Hepatocyte (in vitro differentiated cells): ENCODE results near the gene CEP170B. TPM values are rescaled to one million over a fixed set of nuclear protein-coding genes. Genes with fewer than 3 reads are reported as not detected.
A peak's percentile ranks its signal among the peaks of the same experiment; 100 is the strongest.

Experiments used
- DNase-seq: peaks from one replicate; pipeline ENCODE4 v3.0.0-alpha.2; 2016; ENCODE audit warnings: low spot score
- H2AFZ ChIP-seq: fragments of 200-600 bp; sonication (generic); 2 replicates; pipeline ENCODE4 v1.6.0; 2016; ENCODE audit warnings: antibody characterized with exemption, mild to moderate bottlenecking
- H3K27ac ChIP-seq: fragments of 200-600 bp; sonication (generic); 2 replicates; pipeline ENCODE4 v1.5.1; 2016; ENCODE audit warnings: mild to moderate bottlenecking
- H3K27me3 ChIP-seq: fragments of 200-600 bp; sonication (generic); 2 replicates; pipeline ENCODE4 v1.6.1; 2016
- H3K36me3 ChIP-seq: fragments of 200-600 bp; sonication (generic); replicated peaks from 2 replicates; pipeline ENCODE4 v1.5.1; 2016; ENCODE audit warnings: low read depth; ENCODE audit not compliant: insufficient read depth
- H3K4me1 ChIP-seq: fragments of 200-600 bp; sonication (generic); 2 replicates; pipeline ENCODE4 v1.5.1; 2016; ENCODE audit warnings: mild to moderate bottlenecking, moderate library complexity; ENCODE audit not compliant: insufficient read depth
- H3K4me2 ChIP-seq: fragments of 200-600 bp; sonication (generic); 2 replicates; pipeline ENCODE4 v1.6.0; 2016
- H3K4me3 ChIP-seq: fragments of 200-600 bp; sonication (generic); 2 replicates; pipeline ENCODE4 v1.5.1; 2016; ENCODE audit warnings: mild to moderate bottlenecking
- H3K79me2 ChIP-seq: fragments of 200-600 bp; sonication (generic); 2 replicates; pipeline ENCODE4 v1.6.0; 2017; ENCODE audit warnings: mild to moderate bottlenecking
- H3K9me2 ChIP-seq: fragments of 200-600 bp; sonication (generic); replicated peaks from 2 replicates; pipeline ENCODE4 v1.6.0; 2017; ENCODE audit warnings: mild to moderate bottlenecking; ENCODE audit not compliant: insufficient read depth
- H3K9me3 ChIP-seq: fragments of 200-600 bp; sonication (generic); 2 replicates; pipeline ENCODE4 v1.5.1; 2016; ENCODE audit warnings: low read depth, mild to moderate bottlenecking
- H4K20me1 ChIP-seq: fragments of 200-600 bp; sonication (generic); 2 replicates; pipeline ENCODE4 v1.6.0; 2016; ENCODE audit warnings: mild to moderate bottlenecking; ENCODE audit not compliant: insufficient read depth, poor library complexity, severe bottlenecking
- EZH2 ChIP-seq: fragments of 200-600 bp; sonication (generic); IDR thresholded peaks from 2 replicates; pipeline ENCODE4 v1.6.1; 2016; ENCODE audit warnings: antibody characterized with exemption, mild to moderate bottlenecking, borderline replicate concordance
- EZH2phosphoT487 ChIP-seq: fragments of 200-600 bp; sonication (generic); IDR thresholded peaks from one replicate; pipeline ENCODE4 v1.6.1; 2018; ENCODE audit warnings: antibody characterized with exemption, mild to moderate bottlenecking, low read depth, moderate library complexity; ENCODE audit not compliant: unreplicated experiment, severe bottlenecking
- WGBS: methylation state at CpG from one replicate; pipeline ENCODE4 v1.1.6; 2016; ENCODE audit warnings: low lambda C conversion rate; ENCODE audit errors: missing lambda C conversion rate; 5-methylcytosine and 5-hydroxymethylcytosine counted together
- polyA plus RNA-seq: library from polyadenylated mRNA; unstranded; fragments of >200 nt; fragmentation: Nextera tagmentation; extraction: Ambion mirVana; gene quantifications from 2 replicates; pipeline ENCODE4 v1.2.1, GENCODE V29; 2016
- total RNA-seq: library from RNA; depleted of rRNA; stranded (reverse); fragments of >200 nt; gene quantifications from 2 replicates; pipeline ENCODE4 v1.2.3, GENCODE V29; 2014
- TF ChIP-seq, protein P1 (sequence below): fragments of 200-600 bp; sonication (generic); IDR thresholded peaks from 2 replicates; pipeline ENCODE4 v1.5.1; 2016; ENCODE audit warnings: antibody characterized with exemption, mild to moderate bottlenecking; ENCODE audit not compliant: poor library complexity

CEP170B gene
- total and polyA plus RNA-seq, 2 experiments from 2014 or later: 7.6 to 20.3 TPM

DNA sequence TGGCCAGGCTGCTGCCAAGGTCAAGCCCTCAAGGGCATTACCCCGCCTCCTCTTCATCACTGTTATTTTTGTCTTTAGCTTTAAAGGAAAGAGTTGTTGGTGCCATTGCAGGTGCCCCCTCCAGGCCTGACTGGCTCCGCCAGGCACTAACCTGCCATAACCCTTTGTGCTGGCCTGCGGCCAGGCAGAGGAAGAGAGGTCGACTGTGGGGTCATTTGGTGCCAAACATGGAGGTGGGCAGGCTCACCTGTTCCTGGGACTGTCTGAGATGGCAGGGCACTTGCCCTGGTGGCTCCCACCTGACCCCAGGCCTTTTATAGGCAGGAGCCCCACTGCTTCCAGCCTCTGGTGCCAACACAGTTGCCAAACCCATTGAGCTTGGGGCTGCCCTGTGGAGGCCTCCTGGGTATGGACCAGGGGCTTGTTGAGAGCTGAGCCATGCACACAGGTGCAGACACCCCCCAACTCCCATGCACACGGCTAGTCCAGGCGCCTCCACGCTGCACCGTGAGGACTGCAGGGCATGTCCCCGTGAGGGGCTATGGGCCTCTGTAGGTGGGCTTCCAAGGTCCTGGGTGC, 30.2 kb downstream of the CEP170B start:
- Histone ChIP-seq H3K36me3 (no peaks in the 10 kb centered on the region), H3K9me3 (no peaks in the 10 kb centered on the region), H3K79me2 (no peaks in the 10 kb centered on the region), H3K4me2 (no peak overlapping the region), H3K9me2 (no peaks in the 10 kb centered on the region), H3K27me3 (no peaks in the 10 kb centered on the region), H4K20me1 (no peaks in the 10 kb centered on the region), H2AFZ (no peak overlapping the region), H3K27ac (no peak overlapping the region), H3K4me3 (no peak overlapping the region), H3K4me1 (no peaks in the 10 kb centered on the region)
- 94% methylated on average over 9 of the region's 9 CpGs for WGBS
- peak; percentile 5 for DNase-seq
- TF ChIP-seq EZH2phosphoT487 (no peak), EZH2 (no peak)
- TF ChIP-seq, protein P1, sequence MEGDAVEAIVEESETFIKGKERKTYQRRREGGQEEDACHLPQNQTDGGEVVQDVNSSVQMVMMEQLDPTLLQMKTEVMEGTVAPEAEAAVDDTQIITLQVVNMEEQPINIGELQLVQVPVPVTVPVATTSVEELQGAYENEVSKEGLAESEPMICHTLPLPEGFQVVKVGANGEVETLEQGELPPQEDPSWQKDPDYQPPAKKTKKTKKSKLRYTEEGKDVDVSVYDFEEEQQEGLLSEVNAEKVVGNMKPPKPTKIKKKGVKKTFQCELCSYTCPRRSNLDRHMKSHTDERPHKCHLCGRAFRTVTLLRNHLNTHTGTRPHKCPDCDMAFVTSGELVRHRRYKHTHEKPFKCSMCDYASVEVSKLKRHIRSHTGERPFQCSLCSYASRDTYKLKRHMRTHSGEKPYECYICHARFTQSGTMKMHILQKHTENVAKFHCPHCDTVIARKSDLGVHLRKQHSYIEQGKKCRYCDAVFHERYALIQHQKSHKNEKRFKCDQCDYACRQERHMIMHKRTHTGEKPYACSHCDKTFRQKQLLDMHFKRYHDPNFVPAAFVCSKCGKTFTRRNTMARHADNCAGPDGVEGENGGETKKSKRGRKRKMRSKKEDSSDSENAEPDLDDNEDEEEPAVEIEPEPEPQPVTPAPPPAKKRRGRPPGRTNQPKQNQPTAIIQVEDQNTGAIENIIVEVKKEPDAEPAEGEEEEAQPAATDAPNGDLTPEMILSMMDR: no peak

DNA sequence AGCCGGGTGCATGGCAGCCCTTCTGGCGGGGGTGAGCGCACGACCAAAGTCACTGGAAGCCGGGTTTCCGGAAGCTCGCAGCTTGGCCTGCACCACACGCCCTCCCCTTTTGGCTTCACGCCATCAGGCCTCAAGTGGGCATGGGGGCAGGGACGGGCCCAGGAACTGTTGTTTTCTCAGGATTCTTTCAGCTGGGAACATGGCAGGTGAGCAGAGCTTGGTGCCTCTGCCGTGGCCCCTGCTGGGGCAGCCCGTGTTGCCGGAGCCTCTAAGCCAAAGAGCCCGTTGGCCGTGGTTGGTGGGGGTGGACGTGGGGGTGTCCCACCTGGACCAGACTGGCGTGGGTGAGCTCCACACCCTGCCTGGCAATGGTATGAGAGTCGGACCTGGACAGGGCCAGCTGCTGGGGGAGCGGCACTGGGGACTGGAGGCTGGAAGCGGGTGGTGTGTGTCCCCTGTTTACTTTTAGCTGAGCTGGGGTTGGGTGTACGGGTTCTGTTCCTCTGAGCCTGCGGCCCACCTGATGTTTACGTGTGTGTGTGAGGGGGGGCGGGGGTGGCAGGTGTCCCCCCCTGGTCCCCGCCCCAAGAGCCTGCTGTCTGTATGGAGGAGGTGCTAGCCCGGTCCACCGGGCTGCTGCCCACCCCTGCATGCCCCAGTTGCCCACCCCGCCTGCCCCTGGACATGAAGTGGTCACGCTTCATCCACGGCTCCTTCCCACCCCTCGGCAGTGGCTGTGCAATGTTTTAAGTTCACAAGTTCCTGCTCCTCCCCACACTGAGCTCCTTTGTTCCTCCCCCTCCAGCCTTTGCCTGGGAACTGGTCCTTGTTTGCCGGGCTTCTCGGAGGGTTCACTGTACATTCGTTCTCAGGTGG, 31.0 kb downstream of the CEP170B start:
- H3K27ac ChIP-seq: no peak overlapping the region
- DNase-seq: peak; percentile 16
- TF ChIP-seq EZH2phosphoT487 (no peak), EZH2 (no peak)
- TF ChIP-seq, protein P1: no peak

DNA sequence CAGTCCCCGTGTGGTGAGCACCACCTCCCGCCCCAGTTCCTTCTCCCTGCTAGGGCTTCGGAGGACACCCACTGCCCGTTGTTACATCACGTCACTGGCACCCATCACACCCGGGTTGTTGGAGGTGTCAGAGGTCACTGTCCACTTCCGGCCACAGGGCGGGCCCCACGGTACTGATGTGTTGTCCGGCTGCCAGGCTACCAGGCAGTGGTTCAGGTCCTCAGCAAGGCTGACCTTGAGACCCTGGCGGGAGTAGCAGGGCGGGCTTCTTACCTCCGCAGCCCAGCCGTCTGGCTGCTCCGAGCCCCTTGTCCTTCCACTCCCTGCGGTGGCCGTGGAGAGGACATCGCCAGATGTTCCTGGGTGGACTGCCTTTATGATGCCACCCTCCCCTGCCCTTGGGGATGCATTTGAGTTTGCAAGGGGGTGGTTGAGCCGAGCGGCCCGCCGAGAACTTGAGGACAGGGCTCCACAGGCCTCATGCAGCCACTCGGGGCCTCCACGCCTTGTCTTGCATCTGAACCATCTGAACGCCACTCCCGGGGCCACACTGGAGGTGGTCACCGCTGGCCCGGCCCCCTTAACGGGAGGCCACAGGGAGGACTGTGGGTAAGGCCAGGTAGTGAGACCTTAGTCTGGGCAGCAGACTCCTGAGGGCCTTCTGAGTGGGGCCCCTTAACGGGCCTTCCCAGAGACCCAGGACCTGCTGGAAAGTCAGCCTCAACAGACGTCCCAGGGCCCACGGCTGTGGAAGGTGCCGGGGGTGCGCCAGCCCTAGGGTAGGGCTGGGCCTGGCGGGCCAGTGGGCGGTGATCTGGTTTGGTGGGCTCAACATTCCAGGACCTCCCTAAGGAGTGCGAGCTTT, 32.5 kb downstream of the CEP170B start:
- Histone ChIP-seq H2AFZ (no peak overlapping the region), H3K36me3 (no peaks in the 10 kb centered on the region), H3K79me2 (no peaks in the 10 kb centered on the region), H3K27me3 (no peaks in the 10 kb centered on the region), H3K9me2 (no peaks in the 10 kb centered on the region), H4K20me1 (no peaks in the 10 kb centered on the region), H3K4me2 (no peak overlapping the region), H3K9me3 (no peaks in the 10 kb centered on the region), H3K4me3 (no peak overlapping the region), H3K27ac (no peak overlapping the region), H3K4me1 (no peaks in the 10 kb centered on the region)
- TF ChIP-seq EZH2phosphoT487: no peak
- DNase-seq: no peak
- 94% methylated on average over 36 of the region's 37 CpGs for WGBS

More for the DNA sequence above, 31.0 kb downstream of the CEP170B start:
- Histone ChIP-seq H3K27me3 (no peaks in the 10 kb centered on the region), H4K20me1 (no peaks in the 10 kb centered on the region), H3K4me2 (no peak overlapping the region), H3K79me2 (no peaks in the 10 kb centered on the region), H2AFZ (no peak overlapping the region), H3K9me2 (no peaks in the 10 kb centered on the region), H3K4me3 (no peak overlapping the region), H3K36me3 (no peaks in the 10 kb centered on the region), H3K4me1 (no peaks in the 10 kb centered on the region), H3K9me3 (no peaks in the 10 kb centered on the region)
- 89% methylated on average over 29 of the region's 34 CpGs for WGBS
